Kasumi-1 (cell line): ENCODE results near the gene MYO3B.
"Not testable (repeated sequence)": the region's sequence is repeated elsewhere in the genome, so short reads cannot be mapped to it uniquely, and the experiment has no call there.

Experiments
- DNase-seq, 2 experiments: peaks; one replicate each; lab custom pipeline; 2025; lab: John Stamatoyannopoulos, UW

Gene MYO3B

DNA sequence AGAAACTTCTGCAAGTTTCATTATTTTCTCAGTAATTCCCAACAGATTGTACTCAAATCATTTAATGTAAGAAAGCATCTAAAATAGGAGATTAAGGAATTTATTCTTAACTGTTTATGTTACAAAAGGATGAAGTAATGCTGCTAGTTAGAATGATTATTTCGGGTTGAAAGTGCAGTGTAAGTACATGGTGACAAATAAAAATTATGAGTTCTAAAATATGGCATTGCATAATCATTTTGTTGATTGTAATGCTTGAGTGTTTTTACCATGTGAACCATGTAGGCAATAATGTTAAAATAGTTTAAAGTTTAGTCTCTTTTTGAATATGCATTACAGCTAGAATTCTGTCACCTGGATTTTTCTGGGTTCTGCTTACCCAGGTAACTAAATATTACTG, 388.2 kb downstream of the MYO3B start:
- DNase-seq = no peak

DNA sequence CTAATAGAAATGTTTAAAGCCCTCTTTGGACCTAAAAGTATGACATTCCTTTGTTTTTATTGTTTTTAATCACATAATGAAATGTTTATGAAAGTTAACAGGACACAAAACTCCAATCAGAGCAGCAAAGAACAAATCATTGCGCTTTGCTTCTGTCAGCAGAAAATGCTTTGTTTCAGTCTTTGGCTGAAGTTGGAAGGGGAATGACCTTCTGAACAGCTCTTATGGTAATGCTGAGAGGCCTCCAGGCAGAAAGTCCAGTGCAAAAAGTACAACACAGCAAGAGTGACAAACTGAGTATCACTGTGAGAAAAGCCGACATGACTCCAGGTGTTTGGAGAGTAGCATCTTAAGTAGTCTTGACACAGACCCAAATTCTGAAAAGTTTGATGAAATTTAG, 389.5 kb downstream of the MYO3B start:
- DNase-seq = no peak

GRCh38 chr2:170568511-170568910, 390.6 kb downstream of the MYO3B start:
- no peak for DNase-seq

- no peak for DNase-seq
Measured at GRCh38 chr2:170571612-170572011, 393.7 kb downstream of the MYO3B start.

DNA sequence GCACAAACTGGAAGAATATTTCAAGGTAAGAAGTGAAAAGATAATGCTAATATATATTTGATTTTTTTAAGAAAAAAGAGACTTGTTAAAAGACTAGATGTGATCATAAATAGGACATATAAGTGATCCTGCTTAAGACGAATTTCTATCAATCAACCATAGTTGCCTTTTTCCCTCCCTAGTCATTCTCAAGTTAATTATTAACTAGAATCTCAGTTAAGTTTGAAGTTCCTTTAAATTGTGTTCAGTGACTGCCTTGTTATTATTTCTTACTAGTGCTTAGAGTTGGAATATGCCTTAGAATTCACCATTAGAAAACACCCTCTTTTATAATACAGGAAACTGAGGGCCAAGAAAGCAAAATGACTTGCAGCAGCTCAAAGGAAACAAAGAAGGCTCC, 395.7 kb downstream of the MYO3B start:
- no peak for DNase-seq

- no peak for DNase-seq
Measured at GRCh38 chr2:170576296-170576695, 398.3 kb downstream of the MYO3B start.

GRCh38 chr2:170577356-170577755, 399.4 kb downstream of the MYO3B start:
- DNase-seq = no peak

- no peak for DNase-seq
Measured at GRCh38 chr2:170578606-170579005, 400.7 kb downstream of the MYO3B start.

DNA sequence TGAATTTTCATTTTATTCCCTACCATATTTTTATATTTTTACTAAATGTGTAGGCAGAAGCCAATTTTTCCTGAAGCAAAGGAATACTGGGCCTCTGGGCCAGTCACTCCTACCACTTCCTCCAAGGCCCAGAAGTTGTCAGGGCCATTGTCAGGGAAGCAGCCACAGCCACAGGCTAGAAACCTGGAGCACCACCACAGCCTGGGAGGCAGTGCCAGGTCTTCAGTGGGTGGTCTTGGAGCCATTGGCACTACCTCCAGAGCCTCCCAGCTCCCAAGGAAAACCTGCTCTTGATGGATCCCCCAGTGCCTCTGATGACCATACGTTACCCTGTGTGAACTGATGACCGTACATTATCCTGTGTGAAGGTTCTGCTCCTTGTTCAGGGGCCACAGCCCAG, 401.6 kb downstream of the MYO3B start:
- no peak for DNase-seq

- no peak for DNase-seq
Measured at GRCh38 chr2:170582313-170582712, 404.4 kb downstream of the MYO3B start.

GRCh38 chr2:170582751-170583463, 405.0 kb downstream of the MYO3B start:
- no peak for DNase-seq

GRCh38 chr2:170585067-170585466, 407.1 kb downstream of the MYO3B start:
- DNase-seq = no peak

DNA sequence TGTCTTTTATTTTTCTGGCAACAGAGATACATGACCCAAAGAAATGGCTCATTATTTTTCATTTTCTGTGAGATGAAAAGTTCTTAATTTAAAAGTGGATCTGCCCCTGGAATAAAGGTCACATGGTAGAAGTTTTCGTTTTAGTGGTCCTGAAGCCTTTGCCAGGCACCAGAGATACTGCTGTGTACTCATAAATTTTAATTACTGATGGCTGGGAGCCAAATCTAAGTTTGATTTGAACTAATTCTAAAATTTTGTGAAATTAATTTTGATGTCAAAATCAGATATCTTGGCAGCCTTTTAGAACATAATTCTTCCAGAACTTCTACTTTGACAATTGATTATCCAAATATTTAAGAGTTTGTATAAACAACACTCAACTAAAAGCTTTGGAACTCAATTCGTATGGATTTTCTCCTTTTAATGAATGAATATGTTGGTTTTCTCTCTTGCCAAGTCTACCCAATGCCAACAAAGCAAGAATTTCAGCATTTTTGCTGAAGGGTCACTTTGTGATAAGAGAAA, 408.7 kb downstream of the MYO3B start:
- DNase-seq = no peak

DNA sequence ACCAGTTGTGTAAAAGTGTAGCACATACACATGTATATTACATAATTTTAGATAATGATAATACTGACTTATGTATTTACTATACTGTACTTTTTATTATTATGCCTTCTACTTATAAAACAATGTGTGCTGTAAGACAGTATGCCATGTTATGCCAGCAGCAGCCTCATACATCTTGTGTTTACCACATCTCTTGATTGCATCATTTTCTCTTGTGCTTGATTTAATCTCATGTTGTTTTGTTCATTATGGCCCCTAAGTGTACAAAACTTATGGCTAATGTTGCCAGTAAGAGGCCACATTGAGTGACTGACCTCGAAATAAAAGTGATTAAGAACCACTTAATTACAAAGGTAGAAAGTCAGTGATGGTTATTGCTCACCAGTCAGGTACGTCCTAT, 409.2 kb downstream of the MYO3B start:
- no peak for DNase-seq

GRCh38 chr2:170587922-170588321, 410.0 kb downstream of the MYO3B start:
- DNase-seq = no peak

- no peak for DNase-seq
Measured at GRCh38 chr2:170588729-170589128, 410.8 kb downstream of the MYO3B start.

- DNase-seq = no peak
Measured at GRCh38 chr2:170596576-170596975, 418.6 kb downstream of the MYO3B start.

DNA sequence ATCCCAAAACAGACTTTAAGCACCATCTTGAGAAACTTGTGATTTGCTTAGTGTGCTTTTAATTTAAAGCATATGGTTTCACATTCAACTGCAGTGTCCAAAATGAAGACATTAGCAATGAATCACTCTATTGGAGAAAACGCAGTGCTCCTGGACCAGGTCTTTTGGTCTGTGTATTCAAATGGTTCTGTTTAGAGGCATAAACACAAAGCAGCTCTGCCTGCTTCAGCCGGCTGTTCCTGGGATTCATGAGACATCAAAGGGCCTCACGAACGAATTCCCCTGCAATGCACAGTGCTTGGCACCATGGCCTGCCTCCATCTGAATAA, 420.1 kb downstream of the MYO3B start:
- DNase-seq = no peak

DNA sequence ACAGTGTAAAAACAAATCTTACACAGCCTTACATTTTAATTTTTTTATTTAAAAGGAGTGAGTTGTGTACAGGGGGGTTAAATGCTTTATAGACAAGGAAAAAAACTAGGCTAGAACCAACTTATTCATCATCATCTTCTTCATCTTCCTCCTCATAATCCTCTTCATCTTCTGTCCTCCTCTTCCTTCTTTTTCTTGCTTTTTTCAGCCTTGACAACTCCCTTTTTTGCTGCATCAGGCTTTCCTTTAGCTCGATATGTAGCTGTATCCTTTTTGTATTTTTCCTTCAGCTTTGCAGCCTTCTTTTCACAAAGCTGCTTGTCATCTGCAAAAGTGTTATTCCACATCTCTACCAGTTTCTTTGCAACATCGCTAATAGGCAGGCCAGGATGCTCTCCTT, 423.5 kb downstream of the MYO3B start:
- DNase-seq = no peak

- no peak for DNase-seq
Measured at GRCh38 chr2:170605862-170606261, 427.9 kb downstream of the MYO3B start.

DNA sequence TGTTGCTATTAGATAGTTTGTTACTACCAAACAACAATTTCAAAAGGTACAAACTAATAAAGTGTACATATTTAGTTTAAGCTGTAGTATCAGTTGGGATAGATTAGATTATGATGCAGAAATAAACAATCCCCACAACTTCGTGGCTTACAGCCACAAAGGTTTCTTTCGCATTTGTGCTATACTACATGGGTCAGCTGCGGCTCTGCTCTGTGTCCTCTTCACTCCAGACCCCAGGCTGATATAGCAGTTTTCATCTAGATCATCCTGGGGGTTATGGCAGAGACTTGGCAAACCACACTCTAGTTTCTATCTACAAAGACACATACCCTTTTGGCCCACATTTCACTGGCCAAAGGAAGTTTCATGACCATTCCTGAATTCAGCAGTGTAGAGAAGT, 429.2 kb downstream of the MYO3B start:
- DNase-seq = no peak

GRCh38 chr2:170610615-170611014, 432.7 kb downstream of the MYO3B start:
- DNase-seq = no peak

- DNase-seq = not testable (repeated sequence)
Measured at GRCh38 chr2:170618948-170619347, 441.0 kb downstream of the MYO3B start.

DNA sequence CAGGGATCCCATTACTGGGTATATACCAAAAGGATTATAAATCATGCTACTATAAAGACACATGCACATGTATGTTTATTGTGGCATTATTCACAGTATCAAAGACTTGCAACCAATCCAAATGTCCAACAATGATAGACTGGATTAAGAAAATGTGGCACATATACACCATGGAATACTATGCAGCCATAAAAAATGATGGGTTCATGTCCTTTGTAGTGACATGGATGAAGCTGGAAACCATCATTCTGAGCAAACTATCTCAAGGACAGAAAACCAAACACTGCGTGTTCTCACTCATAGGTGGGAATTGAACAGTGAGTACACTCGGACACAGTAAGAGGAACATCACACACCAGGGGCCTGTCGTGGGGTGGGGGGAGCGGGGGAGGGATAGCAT, 457.1 kb downstream of the MYO3B start:
- DNase-seq = not testable (repeated sequence)
